Esophagus muscularis mucosa (tissue), 3 donors: ENCODE results near the gene HSD17B1.

ENCODE experiments used
- POLR2A ChIP-seq: fragments of 450-650 bp; IDR thresholded peaks from one replicate; pipeline ENCODE4 v1.6.1; 2017; ENCODE audit warnings: antibody characterized with exemption, moderate library complexity, mild to moderate bottlenecking, low read depth
- POLR2AphosphoS5 ChIP-seq, 2 donors: sonication (generic); formaldehyde crosslinking; IDR thresholded peaks; one replicate each; pipeline ENCODE4 v1.6.1; 2017; ENCODE audit warnings: antibody characterized with exemption in 2 of 2
- TF ChIP-seq, protein P1 (sequence below), 3 experiments: fragments of 200-600 bp in 2 of 3; fragments of 450-650 bp in 1 of 3; sonication (generic) in 2 of 3; IDR thresholded peaks; one replicate each; pipeline ENCODE4 v1.5.1; 2017 to 2019; ENCODE audit warnings: antibody characterized with exemption in 3 of 3, mild to moderate bottlenecking in 2 of 3, moderate library complexity in 1 of 3

DNA sequence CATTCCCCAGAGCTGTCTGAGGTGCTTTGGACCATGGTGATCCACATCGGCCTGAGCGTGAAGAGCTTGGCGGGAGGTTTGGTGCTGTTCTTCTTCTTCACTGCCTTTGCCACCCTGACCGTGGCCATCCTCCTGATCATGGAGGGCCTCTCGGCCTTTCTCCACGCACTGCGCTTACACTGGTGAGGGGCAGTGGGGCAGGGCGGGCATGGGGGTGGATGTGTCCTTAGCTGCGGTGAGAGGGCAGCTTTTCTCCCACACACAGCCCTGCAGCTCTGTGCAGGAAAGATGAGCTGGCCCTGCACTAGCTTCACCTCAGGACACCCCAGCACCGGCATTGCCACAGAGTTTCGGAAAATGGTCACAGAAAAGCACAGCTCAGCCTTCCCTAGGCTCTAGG, 38.4 kb upstream of the HSD17B1 start:
- TF ChIP-seq POLR2AphosphoS5 (IDR thresholded peaks at IDR 0.05) = no peak
- TF ChIP-seq, protein P1, sequence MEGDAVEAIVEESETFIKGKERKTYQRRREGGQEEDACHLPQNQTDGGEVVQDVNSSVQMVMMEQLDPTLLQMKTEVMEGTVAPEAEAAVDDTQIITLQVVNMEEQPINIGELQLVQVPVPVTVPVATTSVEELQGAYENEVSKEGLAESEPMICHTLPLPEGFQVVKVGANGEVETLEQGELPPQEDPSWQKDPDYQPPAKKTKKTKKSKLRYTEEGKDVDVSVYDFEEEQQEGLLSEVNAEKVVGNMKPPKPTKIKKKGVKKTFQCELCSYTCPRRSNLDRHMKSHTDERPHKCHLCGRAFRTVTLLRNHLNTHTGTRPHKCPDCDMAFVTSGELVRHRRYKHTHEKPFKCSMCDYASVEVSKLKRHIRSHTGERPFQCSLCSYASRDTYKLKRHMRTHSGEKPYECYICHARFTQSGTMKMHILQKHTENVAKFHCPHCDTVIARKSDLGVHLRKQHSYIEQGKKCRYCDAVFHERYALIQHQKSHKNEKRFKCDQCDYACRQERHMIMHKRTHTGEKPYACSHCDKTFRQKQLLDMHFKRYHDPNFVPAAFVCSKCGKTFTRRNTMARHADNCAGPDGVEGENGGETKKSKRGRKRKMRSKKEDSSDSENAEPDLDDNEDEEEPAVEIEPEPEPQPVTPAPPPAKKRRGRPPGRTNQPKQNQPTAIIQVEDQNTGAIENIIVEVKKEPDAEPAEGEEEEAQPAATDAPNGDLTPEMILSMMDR (IDR thresholded peaks at IDR 0.05) = no peak
- no peak for TF ChIP-seq POLR2A
